HUES6 (cell line): Measurements from ENCODE around the gene ZNF532.

Experiments used
- H3K27ac ChIP-seq: 2 replicates; pipeline ENCODE4 v1.7.0; 2013; ENCODE audit warnings: low read depth, mild to moderate bottlenecking, low read length, inconsistent platforms
- H3K27me3 ChIP-seq: 2 replicates; pipeline ENCODE4 v1.6.1; 2013; ENCODE audit warnings: low read length; ENCODE audit not compliant: control insufficient read depth, insufficient read depth
- H3K36me3 ChIP-seq: 2 replicates; pipeline ENCODE4 v1.6.1; 2013; ENCODE audit warnings: low read length; ENCODE audit not compliant: control insufficient read depth, insufficient read depth
- H3K4me1 ChIP-seq: 2 replicates; pipeline ENCODE4 v1.6.1; 2013; ENCODE audit warnings: low read length; ENCODE audit not compliant: control insufficient read depth, insufficient read depth
- H3K4me3 ChIP-seq: 2 replicates; pipeline ENCODE4 v1.5.1; 2013; ENCODE audit warnings: low read depth, low read length
- H3K9ac ChIP-seq: one replicate; pipeline ENCODE4 v1.6.1; 2013; ENCODE audit warnings: mild to moderate bottlenecking, low read length
- H3K9me3 ChIP-seq: 2 replicates; pipeline ENCODE4 v1.6.1; 2013; ENCODE audit warnings: low read depth, low read length; ENCODE audit not compliant: control insufficient read depth, insufficient read depth

The ZNF532 gene

DNA sequence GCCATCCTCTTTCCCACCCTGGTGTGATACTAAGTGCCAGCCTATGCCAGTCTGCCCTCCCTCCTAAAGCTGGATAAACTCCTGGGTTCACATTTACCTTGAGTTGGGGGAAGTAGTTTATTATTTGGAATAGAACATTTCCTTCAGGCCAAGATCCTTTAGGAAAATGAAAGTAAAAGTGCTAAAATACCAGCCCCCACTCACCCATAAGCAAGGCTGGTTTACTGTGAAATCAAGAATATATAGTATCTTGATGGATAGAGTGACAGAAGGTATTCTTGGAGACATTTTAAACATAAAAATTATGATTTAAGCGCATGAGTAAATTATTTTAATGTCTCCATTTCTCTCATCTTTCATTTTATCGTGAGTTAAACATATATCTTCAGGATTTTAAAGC lies 27.1 kb downstream of the ZNF532 start:
- Histone ChIP-seq H3K36me3 (peaks cover 66% of the 10 kb centered on the region), H3K4me1 (peaks cover 32% of the 10 kb centered on the region), H3K9ac (no peak overlapping the region), H3K27me3 (no peaks in the 10 kb centered on the region), H3K4me3 (no peak overlapping the region), H3K9me3 (no peaks in the 10 kb centered on the region), H3K27ac (peak overlapping the region; percentile 1; the same call in 1 of the 2 replicates)

- H3K4me3 ChIP-seq: no peak overlapping the region
- H3K27ac ChIP-seq: peak overlapping the region; percentile 1; the same call in 1 of the 2 replicates
- H3K27me3 ChIP-seq: no peaks in the 10 kb centered on the region
- H3K9ac ChIP-seq: no peak overlapping the region
- H3K4me1 ChIP-seq: peaks cover 35% of the 10 kb centered on the region
- H3K9me3 ChIP-seq: no peaks in the 10 kb centered on the region
- H3K36me3 ChIP-seq: peaks cover 62% of the 10 kb centered on the region
These were observed 27.8 kb downstream of the ZNF532 start for GRCh38 chr18:58892488-58892887.

GRCh38 chr18:58893388-58894099 lies 28.9 kb downstream of the ZNF532 start:
- H3K9me3 ChIP-seq: no peaks in the 10 kb centered on the region
- peaks cover 35% of the 10 kb centered on the region for H3K4me1 ChIP-seq
- H3K27ac ChIP-seq: no peak overlapping the region
- no peaks in the 10 kb centered on the region for H3K27me3 ChIP-seq
- no peak overlapping the region for H3K4me3 ChIP-seq
- no peak overlapping the region for H3K9ac ChIP-seq
- H3K36me3 ChIP-seq: peaks cover 60% of the 10 kb centered on the region

GRCh38 chr18:58894930-58895329 lies 30.3 kb downstream of the ZNF532 start:
- H3K27ac ChIP-seq: no peak overlapping the region
- H3K9ac ChIP-seq: no peak overlapping the region
- no peaks in the 10 kb centered on the region for H3K9me3 ChIP-seq
- H3K4me3 ChIP-seq: no peak overlapping the region
- H3K36me3 ChIP-seq: peaks cover 65% of the 10 kb centered on the region
- peaks cover 35% of the 10 kb centered on the region for H3K4me1 ChIP-seq
- no peaks in the 10 kb centered on the region for H3K27me3 ChIP-seq

DNA sequence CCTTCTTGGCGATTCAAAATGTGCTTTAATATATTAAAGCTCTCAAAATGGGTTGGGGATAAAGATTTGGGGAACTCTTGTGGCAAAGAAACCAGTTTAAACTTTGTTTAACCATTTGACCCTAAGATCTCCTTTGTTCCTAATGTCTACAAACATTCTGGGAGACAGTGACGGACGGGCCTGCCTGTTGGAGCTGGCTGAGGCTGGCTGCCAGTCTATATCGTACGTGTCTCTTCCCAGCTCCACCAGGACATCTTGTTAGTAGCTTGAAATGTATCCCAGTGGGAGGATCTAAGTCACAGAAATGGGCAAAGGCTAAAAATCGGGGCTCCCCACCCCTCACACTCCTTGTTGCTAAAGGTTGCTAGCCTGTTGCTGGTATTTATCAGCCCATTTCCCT lies 30.7 kb downstream of the ZNF532 start:
- H3K27me3 ChIP-seq: no peaks in the 10 kb centered on the region
- peaks cover 69% of the 10 kb centered on the region for H3K36me3 ChIP-seq
- H3K4me1 ChIP-seq: peaks cover 37% of the 10 kb centered on the region

GRCh38 chr18:58896268-58896667 lies 31.6 kb downstream of the ZNF532 start:
- no peaks in the 10 kb centered on the region for H3K9me3 ChIP-seq
- H3K36me3 ChIP-seq: peaks cover 73% of the 10 kb centered on the region
- peaks cover 37% of the 10 kb centered on the region for H3K4me1 ChIP-seq
- H3K4me3 ChIP-seq: no peak overlapping the region
- H3K27ac ChIP-seq: no peak overlapping the region
- H3K9ac ChIP-seq: no peak overlapping the region
- no peaks in the 10 kb centered on the region for H3K27me3 ChIP-seq

More for the DNA sequence above, 30.7 kb downstream of the ZNF532 start:
- Histone ChIP-seq H3K9me3 (no peaks in the 10 kb centered on the region), H3K27ac (no peak overlapping the region), H3K4me3 (no peak overlapping the region), H3K9ac (no peak overlapping the region)

GRCh38 chr18:58896734-58897508 lies 32.2 kb downstream of the ZNF532 start:
- Histone ChIP-seq H3K9ac (no peak overlapping the region), H3K36me3 (peaks cover 74% of the 10 kb centered on the region), H3K4me1 (peaks cover 31% of the 10 kb centered on the region), H3K27me3 (no peaks in the 10 kb centered on the region), H3K9me3 (no peaks in the 10 kb centered on the region), H3K27ac (no peak overlapping the region), H3K4me3 (no peak overlapping the region)

GRCh38 chr18:58898010-58898799 lies 33.5 kb downstream of the ZNF532 start:
- Histone ChIP-seq H3K36me3 (peaks cover 80% of the 10 kb centered on the region), H3K27me3 (no peaks in the 10 kb centered on the region), H3K4me1 (peaks cover 21% of the 10 kb centered on the region), H3K9ac (no peak overlapping the region), H3K27ac (peak overlapping the region; percentile 53; the same call in 1 of the 2 replicates), H3K4me3 (no peak overlapping the region), H3K9me3 (no peaks in the 10 kb centered on the region)

GRCh38 chr18:58900015-58900649 lies 35.5 kb downstream of the ZNF532 start:
- Histone ChIP-seq H3K27me3 (no peaks in the 10 kb centered on the region), H3K4me1 (peaks cover 13% of the 10 kb centered on the region), H3K9ac (no peak overlapping the region), H3K27ac (no peak overlapping the region), H3K36me3 (peaks cover 84% of the 10 kb centered on the region), H3K9me3 (no peaks in the 10 kb centered on the region), H3K4me3 (no peak overlapping the region)

DNA sequence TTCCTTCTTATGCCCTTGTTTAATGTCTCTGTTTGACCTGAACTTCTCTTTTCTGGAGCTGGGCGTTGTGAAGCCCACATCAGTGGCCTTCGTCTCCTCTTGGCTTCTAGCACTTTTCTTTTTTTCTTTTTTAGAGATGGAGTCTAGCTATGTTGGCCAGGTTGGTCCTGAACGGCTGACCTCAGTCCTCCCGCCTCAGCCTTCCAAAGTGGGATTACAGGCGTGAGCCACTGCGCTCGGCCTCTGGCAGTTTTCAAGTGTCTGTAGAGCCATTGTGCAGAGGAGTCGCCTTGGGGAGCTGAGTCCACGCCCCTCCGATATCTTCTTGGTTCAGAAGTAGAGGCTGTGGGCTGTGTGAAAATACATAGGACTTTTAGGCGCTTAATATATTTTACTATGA lies 36.5 kb downstream of the ZNF532 start:
- Histone ChIP-seq H3K9me3 (no peaks in the 10 kb centered on the region), H3K27ac (no peak overlapping the region), H3K9ac (no peak overlapping the region), H3K4me3 (no peak overlapping the region), H3K36me3 (peaks cover 87% of the 10 kb centered on the region), H3K4me1 (peaks cover 12% of the 10 kb centered on the region), H3K27me3 (no peaks in the 10 kb centered on the region)
